Superior temporal gyrus (tissue), 1 donor: ENCODE measurements around the gene SIRPD.
A peak's percentile ranks its signal among the peaks of the same experiment; 100 is the strongest.
"Not testable (repeated sequence)": the region's sequence is repeated elsewhere in the genome, so short reads cannot be mapped to it uniquely, and the experiment has no call there.

Experiments used
- DNase-seq: peaks from one replicate; pipeline ENCODE4 v3.0.0-alpha.2; 2016; ENCODE audit errors: extremely low spot score

Gene SIRPD

GRCh38 chr20:1557605-1558004 lies at the start of gene SIRPD:
Gene SIRPD, minus strand, starts transcription at chr20:1557705. Its CDS starts 52 bp downstream, at chr20:1557653.
- DNase-seq = no peak

- no peak for DNase-seq
Measured at GRCh38 chr20:1600736-1601135, 43.2 kb upstream of the SIRPD start.

DNA sequence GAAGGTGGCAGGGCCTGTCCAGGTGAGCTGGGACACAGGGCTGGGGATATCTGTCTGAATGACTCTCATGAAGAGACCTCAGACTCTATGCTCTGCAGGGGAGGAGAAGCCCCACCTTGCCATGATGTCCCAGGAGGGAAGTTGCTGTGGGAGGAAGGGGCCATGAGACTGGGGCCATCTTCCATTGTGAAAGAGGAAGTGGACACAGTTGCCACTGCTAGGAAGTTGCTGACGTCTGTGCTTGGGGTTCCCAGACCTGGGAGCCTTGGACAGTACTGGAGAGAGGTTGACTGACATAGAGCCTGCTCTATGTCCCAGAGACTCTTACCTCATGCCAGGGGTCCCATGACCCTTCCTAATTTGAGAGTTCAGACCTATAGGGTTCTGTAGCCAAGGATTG lies 37.8 kb upstream of the SIRPD start:
- DNase-seq = no peak

DNA sequence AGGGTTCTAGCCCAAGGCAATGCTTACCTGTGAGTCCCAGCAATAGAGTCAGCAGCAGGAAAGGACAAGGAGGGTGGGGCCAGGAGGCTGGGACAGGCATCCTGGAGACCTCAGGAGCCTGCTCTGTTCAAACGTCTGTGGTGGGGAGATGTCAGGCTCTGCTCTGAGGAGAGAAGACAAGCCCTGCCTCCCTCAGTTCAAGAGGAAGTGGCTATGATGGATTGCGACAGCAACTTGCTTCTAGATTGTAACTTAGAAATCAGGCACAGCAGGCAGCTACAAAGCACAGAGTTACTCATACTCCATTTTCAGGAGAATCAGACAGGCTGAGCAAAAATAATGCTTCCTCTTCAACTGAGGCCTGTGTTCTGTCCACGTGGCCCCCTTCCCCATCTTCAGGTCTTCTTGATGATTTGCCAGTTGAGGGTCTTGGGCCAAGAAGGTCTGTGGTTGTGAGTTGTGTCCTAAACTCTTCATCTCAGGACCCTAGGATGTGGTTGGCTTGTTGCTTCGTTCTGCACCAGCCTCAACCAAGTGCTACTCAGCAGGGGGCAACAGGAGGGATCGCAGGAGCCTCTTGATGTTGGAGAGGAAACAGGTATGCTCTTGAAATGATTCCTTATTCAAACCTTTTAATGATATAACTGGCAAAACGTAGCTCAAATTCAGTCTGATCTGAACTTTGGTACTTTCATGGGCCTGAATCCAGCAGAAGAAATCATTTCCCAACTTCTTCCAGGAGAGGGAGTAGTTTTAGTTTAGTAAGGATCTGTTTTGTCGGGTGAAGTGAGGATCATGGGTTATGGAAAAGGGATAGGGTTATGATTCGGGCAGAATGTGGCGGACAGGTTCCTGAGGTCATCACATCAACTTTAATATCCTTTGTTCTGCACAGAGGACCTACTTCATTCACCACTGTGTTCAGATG lies 31.3 kb upstream of the SIRPD start:
- no peak for DNase-seq

GRCh38 chr20:1587781-1588532 lies 30.5 kb upstream of the SIRPD start:
- no peak for DNase-seq

DNA sequence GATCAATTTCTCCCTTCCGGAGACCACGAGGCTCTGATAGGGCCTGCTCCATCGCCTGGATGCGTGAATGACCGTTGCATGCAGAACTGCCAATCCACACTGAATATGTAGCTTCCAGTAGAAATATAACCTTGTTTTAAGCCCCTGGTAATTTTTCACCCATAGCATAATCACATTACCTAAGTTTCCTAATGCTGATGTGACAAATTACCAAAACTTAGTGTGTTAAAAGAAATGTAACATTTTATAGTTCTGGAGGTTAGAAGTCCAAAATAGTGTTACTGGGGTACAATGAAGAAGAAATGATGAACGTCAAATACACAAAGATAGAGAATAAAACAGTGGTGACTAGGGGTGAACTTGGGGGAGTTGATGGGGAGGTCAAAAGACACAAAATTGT lies 22.0 kb upstream of the SIRPD start:
- DNase-seq = peak; percentile 2

GRCh38 chr20:1577906-1578305 lies 20.4 kb upstream of the SIRPD start:
- no peak for DNase-seq

GRCh38 chr20:1577313-1577712 lies 19.8 kb upstream of the SIRPD start:
- DNase-seq = peak; percentile 0

DNA sequence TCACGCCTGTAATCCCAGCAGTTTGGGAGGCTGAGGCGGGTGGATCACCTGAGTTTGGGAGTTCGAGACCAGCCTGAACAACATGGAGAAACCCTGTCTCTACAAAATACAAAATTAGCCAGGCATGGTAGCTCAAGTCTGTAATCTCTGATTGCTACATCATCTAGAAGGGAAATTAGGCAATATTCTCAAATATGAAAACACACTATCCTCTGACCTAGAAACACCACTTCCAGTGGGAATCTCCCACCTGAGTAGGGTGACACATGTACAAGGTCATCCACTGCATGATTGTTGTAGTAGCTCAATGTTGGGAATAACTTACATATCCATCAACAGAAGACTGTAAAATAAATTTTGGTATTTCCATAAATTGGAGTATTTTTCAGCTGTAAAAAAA lies 19.1 kb upstream of the SIRPD start:
- no peak for DNase-seq

DNA sequence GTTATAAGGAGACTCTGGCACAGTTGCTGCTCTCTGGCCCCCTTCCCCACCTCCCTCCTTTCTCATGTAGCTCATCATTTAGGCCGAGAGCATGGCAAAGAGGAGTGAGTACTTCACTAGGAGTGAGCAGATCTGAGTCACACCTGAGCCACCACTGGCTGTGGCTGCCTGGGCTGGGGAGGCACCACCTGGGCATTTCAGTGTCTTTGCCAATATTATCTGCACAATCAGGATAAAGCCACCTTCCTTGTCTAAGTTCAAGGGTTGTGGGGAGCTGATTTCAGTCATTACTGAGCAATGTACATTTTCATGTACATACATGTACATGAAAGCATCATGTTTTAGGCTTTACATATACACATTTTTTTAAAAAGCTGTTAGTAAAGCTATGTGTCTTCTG lies 18.5 kb upstream of the SIRPD start:
- peak; percentile 1 for DNase-seq

GRCh38 chr20:1571583-1571982 lies 14.1 kb upstream of the SIRPD start:
- DNase-seq = not testable (repeated sequence)

GRCh38 chr20:1569415-1569881 lies 11.9 kb upstream of the SIRPD start:
- peak; percentile 1 for DNase-seq

GRCh38 chr20:1568163-1568490 lies 10.6 kb upstream of the SIRPD start:
- DNase-seq = peak; percentile 9

GRCh38 chr20:1567392-1568162 lies 10.1 kb upstream of the SIRPD start:
- peak; percentile 5 for DNase-seq

DNA sequence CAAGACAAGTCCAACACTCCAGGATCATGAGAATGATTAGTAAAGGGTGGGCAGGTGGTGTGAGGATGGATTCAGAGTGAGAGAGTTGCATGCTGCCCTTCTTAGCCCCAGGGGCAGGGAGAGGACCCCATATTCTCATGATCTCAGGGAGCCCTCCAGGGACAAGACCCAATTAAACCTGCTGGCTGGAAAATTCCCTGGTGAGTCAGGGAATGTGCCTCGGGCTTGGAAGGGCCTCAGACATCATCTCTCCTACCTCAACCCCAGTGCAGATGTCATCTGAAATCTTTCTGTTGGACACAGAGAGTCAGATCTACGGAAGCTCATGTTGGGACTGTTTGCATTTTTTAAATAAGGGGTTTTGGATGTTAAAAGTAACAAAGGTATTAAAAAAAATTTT lies 9.2 kb upstream of the SIRPD start:
- DNase-seq = peak; percentile 0

DNA sequence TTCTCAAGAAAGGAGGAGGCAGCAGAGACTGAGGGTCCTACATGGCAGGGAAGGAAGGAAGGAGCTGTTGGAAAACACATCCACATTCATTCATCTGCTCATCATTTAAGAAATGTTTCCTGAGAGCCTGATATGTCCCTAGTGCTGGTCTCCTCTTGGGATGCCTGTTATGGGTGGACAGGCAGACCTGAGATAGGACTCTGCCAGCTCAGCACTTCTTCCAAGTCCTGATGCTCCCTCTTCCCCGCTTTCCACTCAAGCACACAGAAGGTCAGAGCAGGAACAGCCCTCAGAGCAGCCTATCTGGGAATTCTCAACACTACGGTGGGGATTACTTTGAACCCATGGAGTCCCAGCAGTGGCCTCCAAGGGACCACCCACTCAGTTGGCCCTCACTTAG lies 8.0 kb upstream of the SIRPD start:
- no peak for DNase-seq

- peak; percentile 0 for DNase-seq
Measured at GRCh38 chr20:1563598-1563997, 6.1 kb upstream of the SIRPD start.

GRCh38 chr20:1562622-1563021 lies 5.1 kb upstream of the SIRPD start:
- DNase-seq = peak; percentile 3

DNA sequence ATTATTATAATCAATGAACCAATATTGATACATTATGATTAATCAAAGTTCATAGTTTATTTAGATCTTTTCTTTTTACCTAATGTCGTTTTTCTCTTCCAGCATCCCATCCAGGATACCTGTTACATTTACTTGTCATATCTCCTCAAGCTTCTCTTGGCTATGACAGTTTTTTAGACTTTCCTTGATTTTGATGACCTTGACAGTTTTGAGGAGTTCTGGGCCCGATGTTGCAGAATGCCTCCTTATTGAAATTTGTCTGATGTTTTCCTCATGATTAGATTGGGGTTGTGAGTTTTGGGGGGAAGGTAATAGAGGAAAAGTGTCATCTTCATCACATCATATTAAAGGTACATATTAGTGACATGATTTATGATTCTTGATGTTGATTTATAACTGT lies 3.8 kb upstream of the SIRPD start:
- DNase-seq = no peak

DNA sequence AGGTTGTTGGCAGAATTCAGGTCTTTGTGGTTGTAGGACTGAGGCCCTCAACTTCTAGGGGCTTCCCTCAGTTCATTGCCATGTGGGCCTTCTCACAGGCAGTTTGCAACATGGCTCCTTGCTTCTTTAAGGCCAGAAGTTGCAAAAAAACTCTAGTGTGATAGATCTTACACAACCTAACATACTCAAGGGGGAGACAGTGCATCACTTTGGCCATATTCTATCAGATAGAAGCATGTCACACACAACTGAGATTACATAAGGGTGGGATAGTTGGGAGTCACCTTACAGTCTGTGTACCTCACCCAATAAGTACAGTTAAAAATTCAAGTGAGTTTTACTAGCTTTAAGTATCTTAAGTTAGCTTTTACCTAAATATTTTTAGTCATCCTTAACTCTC lies 1.6 kb downstream of the SIRPD start:
- DNase-seq = no peak

GRCh38 chr20:1539816-1540419 lies 17.6 kb downstream of the SIRPD start:
- DNase-seq = no peak

GRCh38 chr20:1538655-1539054 lies 18.9 kb downstream of the SIRPD start:
- no peak for DNase-seq
